Lower lobe of right lung (tissue), 2 donors: ENCODE results near the gene MYCL. TPM values are rescaled to one million over a fixed set of nuclear protein-coding genes. Genes with fewer than 3 reads are reported as not detected.

Experiments used
- ATAC-seq, 2 donors: fragments of 200-7000 bp; cut with Tn5 transposase; one replicate each; pipeline ENCODE4 v1.9.1; 2020 to 2022; ENCODE audit warnings: mild to moderate bottlenecking in 2 of 2, moderate library complexity in 2 of 2
- DNase-seq: peaks from one replicate; pipeline ENCODE4 v3.0.0-alpha.2; 2020
- H3K27ac ChIP-seq: fragments of 200-600 bp; one replicate; pipeline ENCODE4 v1.8.0; 2022
- H3K27me3 ChIP-seq: fragments of 200-600 bp; one replicate; pipeline ENCODE4 v1.8.0; 2022; ENCODE audit warnings: low read depth
- H3K36me3 ChIP-seq: fragments of 200-600 bp; one replicate; pipeline ENCODE4 v1.8.0; 2022; ENCODE audit warnings: mild to moderate bottlenecking
- H3K4me1 ChIP-seq: fragments of 200-600 bp; one replicate; pipeline ENCODE4 v1.8.0; 2022
- H3K4me3 ChIP-seq: fragments of 200-600 bp; one replicate; pipeline ENCODE4 v1.8.0; 2022; ENCODE audit warnings: mild to moderate bottlenecking
- H3K9me3 ChIP-seq: fragments of 200-600 bp; one replicate; pipeline ENCODE4 v1.8.0; 2022
- intact Hi-C: fragments of 100-400 bp; cut with DNase I; formaldehyde crosslinking; loops from one replicate; pipeline ENCODE4 v1.11.0; 2022
- total RNA-seq: library from RNA; stranded (reverse); fragmentation: NEBNext Ultra II Directional; extraction: Animal tissue kit (Norgen Biotek cat#: 25700); gene quantifications from one replicate; pipeline ENCODE4 v1.2.1, GENCODE V29; 2021
- TF ChIP-seq, protein P1 (sequence below): fragments of 200-600 bp; IDR thresholded peaks from one replicate; pipeline ENCODE4 v1.8.0; 2022; ENCODE audit warnings: antibody characterized with exemption, mild to moderate bottlenecking
- donor health status: DM: no; HTN: yes; CAD: no; lungs with severe emphysema.

MYCL gene
- total RNA-seq, 1 donor from 2014 or later, result 3.9 TPM

DNA sequence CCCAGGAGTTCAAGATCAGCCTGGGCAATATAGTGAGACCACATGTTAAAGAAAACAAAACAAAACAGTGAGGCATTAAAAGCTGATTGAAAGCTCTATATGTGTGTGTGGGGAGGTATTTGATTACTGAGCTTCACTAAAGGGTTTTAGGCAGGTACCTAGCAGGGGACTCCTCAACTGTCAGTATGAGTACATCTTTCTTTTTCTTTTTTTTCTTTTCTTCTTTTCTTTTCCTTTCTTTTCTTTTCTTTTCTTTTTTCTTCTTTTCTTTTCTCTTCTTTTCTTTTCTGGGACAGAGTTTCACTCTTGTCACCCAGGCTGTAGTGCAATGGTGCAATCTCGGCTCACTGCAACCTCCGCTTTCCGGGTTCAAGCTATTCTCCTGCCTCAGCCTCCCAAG, 8.5 kb upstream of the MYCL start:
- no peak overlapping the region for H3K27ac ChIP-seq
- H3K27me3 ChIP-seq, result peaks cover 8% of the 10 kb centered on the region
- ATAC-seq, result no peak
- H3K4me1 ChIP-seq, result no peaks in the 10 kb centered on the region
- no peaks in the 10 kb centered on the region for H3K36me3 ChIP-seq
- DNase-seq, result no peak
- TF ChIP-seq, protein P1, sequence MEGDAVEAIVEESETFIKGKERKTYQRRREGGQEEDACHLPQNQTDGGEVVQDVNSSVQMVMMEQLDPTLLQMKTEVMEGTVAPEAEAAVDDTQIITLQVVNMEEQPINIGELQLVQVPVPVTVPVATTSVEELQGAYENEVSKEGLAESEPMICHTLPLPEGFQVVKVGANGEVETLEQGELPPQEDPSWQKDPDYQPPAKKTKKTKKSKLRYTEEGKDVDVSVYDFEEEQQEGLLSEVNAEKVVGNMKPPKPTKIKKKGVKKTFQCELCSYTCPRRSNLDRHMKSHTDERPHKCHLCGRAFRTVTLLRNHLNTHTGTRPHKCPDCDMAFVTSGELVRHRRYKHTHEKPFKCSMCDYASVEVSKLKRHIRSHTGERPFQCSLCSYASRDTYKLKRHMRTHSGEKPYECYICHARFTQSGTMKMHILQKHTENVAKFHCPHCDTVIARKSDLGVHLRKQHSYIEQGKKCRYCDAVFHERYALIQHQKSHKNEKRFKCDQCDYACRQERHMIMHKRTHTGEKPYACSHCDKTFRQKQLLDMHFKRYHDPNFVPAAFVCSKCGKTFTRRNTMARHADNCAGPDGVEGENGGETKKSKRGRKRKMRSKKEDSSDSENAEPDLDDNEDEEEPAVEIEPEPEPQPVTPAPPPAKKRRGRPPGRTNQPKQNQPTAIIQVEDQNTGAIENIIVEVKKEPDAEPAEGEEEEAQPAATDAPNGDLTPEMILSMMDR, result no peak
- no peaks in the 10 kb centered on the region for H3K9me3 ChIP-seq
- intact Hi-C loops, result no loop called here
- H3K4me3 ChIP-seq, result no peak overlapping the region

GRCh38 chr1:39908534-39908933, 6.8 kb upstream of the MYCL start:
- no peaks in the 10 kb centered on the region for H3K9me3 ChIP-seq
- H3K27me3 ChIP-seq, result peaks cover 8% of the 10 kb centered on the region
- no peaks in the 10 kb centered on the region for H3K4me1 ChIP-seq
- TF ChIP-seq, protein P1, result no peak
- no peak overlapping the region for H3K27ac ChIP-seq
- intact Hi-C loops, result loop anchor here (10.0 kb wide), 1 partner anchor 94 kb away; no protein-coding TSS in a partner anchor
- H3K36me3 ChIP-seq, result no peaks in the 10 kb centered on the region
- DNase-seq (no peak), ATAC-seq (no peak)
- no peak overlapping the region for H3K4me3 ChIP-seq

DNA sequence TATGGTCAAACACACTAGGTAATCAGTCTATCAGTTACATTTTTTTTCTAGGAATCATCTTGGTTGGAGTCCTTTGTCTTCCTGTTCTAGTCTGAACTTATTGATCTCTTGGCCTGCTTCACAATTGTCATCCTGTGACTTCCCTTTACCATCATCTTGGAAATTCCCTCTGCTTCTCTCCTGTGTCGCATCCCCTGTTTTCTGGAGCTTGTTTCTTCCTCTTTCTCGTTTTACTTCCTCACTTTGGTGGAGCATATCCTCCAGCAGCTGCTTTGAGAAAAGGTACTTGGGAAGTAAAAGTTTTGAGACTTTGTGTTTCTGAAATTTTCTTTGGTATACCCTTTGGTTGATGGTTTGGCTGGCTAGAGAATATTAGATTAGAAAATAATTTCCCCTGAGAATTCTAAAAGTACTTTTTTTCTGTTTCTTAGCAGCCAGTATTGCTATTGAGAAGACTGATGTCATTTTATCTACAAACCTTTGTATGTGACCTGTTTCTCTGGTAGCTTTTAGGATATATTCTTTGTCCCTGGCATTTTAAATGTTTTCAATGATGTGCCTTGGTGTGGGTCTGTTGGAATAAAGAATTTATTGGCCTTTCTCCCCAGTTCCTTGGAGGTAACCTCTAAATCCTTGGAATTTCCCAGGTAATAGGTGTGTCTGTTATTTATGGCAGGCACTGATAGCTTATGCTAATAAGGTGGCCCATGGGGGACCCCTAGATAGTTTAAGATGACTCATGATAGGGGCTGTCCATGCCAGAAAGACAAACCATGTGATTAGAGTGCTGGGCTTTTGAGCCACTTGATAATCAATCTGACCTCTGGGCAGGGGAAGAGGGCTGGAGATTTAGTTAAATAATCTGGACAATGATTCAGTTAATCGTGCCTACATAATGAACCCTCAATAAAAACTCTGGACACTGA, 6.1 kb upstream of the MYCL start:
- intact Hi-C loops, result loop anchor here (10.0 kb wide), 1 partner anchor 93 kb away; no protein-coding TSS in a partner anchor
- Histone ChIP-seq H3K27ac (no peak overlapping the region), H3K4me3 (no peak overlapping the region), H3K27me3 (peaks cover 12% of the 10 kb centered on the region), H3K36me3 (no peaks in the 10 kb centered on the region), H3K4me1 (no peaks in the 10 kb centered on the region), H3K9me3 (no peaks in the 10 kb centered on the region)
- TF ChIP-seq, protein P1, result no peak
- no peak for DNase-seq
- no peak for ATAC-seq

GRCh38 chr1:39905172-39905571, 3.5 kb upstream of the MYCL start:
- no peak overlapping the region for H3K4me3 ChIP-seq
- H3K36me3 ChIP-seq, result no peaks in the 10 kb centered on the region
- TF ChIP-seq, protein P1, result no peak
- H3K27ac ChIP-seq, result no peak overlapping the region
- peaks cover 16% of the 10 kb centered on the region for H3K4me1 ChIP-seq
- no peak for ATAC-seq
- H3K27me3 ChIP-seq, result peaks cover 20% of the 10 kb centered on the region
- H3K9me3 ChIP-seq, result no peaks in the 10 kb centered on the region
- DNase-seq, result no peak
- intact Hi-C loops, result loop anchor here (10.0 kb wide), 1 partner anchor 90 kb away; no protein-coding TSS in a partner anchor

GRCh38 chr1:39902460-39902807, 717 bp upstream of the MYCL start:
- H3K4me3 ChIP-seq, result peak overlapping the region; percentile 69
- intact Hi-C loops, result loop anchor here (10.0 kb wide), 1 partner anchor 88 kb away; no protein-coding TSS in a partner anchor
- peaks cover 20% of the 10 kb centered on the region for H3K4me1 ChIP-seq
- H3K36me3 ChIP-seq, result no peaks in the 10 kb centered on the region
- H3K9me3 ChIP-seq, result no peaks in the 10 kb centered on the region
- ATAC-seq (no peak), DNase-seq (no peak)
- peaks cover 36% of the 10 kb centered on the region for H3K27me3 ChIP-seq
- H3K27ac ChIP-seq, result peak overlapping the region; percentile 64
- TF ChIP-seq, protein P1, result no peak
